IPS-18c (cell line): ENCODE data around the gene GUCA1C.

Experiments used
- H3K4me3 ChIP-seq: 2 replicates; pipeline ENCODE4 v1.7.0; 2013; ENCODE audit warnings: low read depth, mild to moderate bottlenecking, low read length, moderate library complexity; ENCODE audit not compliant: insufficient read depth
- H3K9me3 ChIP-seq: one replicate; pipeline ENCODE4 v1.6.1; 2013; ENCODE audit warnings: mild to moderate bottlenecking, low read length, moderate library complexity; ENCODE audit not compliant: control insufficient read depth, insufficient read depth

GUCA1C gene

DNA sequence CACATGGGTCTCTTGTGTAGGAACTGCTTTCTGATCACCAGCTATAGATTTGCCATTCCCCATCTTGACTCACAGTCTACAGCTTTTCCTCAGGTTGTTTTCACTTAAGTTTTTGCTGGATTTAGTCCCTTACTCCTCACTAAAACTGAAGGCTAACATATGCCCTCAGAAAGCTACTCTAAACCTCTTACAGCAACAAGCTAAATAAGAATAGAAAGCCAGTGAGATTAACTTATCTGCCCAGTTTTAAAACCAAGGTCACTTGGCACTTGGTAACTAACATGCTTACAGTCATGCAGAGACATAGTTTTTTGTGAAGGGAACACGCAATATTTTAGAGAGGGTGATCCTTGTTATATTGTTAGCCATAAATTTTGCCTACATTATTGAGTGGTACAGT, at the start of gene GUCA1C:
TSS of gene GUCA1C (minus strand) at position 180 of the 400 bp plus-strand sequence. CDS start at position 63, 117 bp downstream.
- H3K4me3 ChIP-seq: no peak within 1 kb of the TSS
- no peaks in the 10 kb centered on the region for H3K9me3 ChIP-seq

GRCh38 chr3:108998436-108998835, 44.8 kb upstream of the GUCA1C start:
- H3K9me3 ChIP-seq: no peaks in the 10 kb centered on the region
- no peak overlapping the region for H3K4me3 ChIP-seq

GRCh38 chr3:108985844-108986243, 32.2 kb upstream of the GUCA1C start:
- no peaks in the 10 kb centered on the region for H3K9me3 ChIP-seq
- no peak overlapping the region for H3K4me3 ChIP-seq

- no peak overlapping the region for H3K4me3 ChIP-seq
- no peaks in the 10 kb centered on the region for H3K9me3 ChIP-seq
Observed at GRCh38 chr3:108983051-108983450, 29.4 kb upstream of the GUCA1C start.

- H3K4me3 ChIP-seq: no peak overlapping the region
- no peaks in the 10 kb centered on the region for H3K9me3 ChIP-seq
Observed at GRCh38 chr3:108976058-108976457, 22.4 kb upstream of the GUCA1C start.

- no peak overlapping the region for H3K4me3 ChIP-seq
- no peaks in the 10 kb centered on the region for H3K9me3 ChIP-seq
Observed at GRCh38 chr3:108973019-108973418, 19.3 kb upstream of the GUCA1C start.

DNA sequence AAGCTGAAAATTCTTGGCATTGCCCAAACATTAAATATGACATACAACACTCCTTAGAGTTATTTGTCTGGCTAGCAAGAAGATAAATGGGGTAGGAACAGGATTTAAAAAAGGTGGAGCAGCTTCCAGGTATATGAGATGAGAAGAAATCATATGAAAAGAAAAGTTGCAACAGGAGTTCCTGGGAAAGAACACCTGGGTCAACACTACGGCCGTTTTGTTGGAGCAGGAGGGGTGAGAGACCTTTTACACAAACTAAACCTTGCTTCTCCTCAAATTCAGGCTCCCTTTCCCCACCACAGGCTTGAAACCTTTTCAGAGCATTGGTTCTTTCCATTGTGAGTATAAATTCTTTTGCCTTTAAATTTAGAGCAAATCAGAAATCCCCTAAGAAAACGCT, 18.8 kb upstream of the GUCA1C start:
- H3K9me3 ChIP-seq: no peaks in the 10 kb centered on the region
- no peak overlapping the region for H3K4me3 ChIP-seq

DNA sequence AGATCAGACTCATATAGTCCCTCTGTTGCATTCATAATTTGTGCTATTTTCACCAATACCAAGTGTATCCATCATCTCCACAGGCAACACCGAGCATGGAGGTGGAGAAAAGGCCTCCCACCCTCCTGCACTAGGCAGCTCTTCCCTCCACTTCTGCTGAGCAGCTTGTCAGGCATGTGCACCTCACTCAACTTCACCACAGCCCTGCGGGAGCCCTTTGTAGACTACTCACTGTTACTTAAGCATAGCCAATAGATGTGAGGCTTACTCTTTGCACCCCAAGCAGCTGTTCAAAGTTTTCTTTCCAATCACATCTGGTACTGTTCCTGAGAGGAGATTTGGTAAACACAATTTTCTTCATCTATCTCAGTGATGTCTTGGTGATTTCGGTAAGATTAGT, 16.9 kb upstream of the GUCA1C start:
- Histone ChIP-seq H3K4me3 (no peak overlapping the region), H3K9me3 (no peaks in the 10 kb centered on the region)

- no peaks in the 10 kb centered on the region for H3K9me3 ChIP-seq
Observed at GRCh38 chr3:108966773-108967172, 13.1 kb upstream of the GUCA1C start.

DNA sequence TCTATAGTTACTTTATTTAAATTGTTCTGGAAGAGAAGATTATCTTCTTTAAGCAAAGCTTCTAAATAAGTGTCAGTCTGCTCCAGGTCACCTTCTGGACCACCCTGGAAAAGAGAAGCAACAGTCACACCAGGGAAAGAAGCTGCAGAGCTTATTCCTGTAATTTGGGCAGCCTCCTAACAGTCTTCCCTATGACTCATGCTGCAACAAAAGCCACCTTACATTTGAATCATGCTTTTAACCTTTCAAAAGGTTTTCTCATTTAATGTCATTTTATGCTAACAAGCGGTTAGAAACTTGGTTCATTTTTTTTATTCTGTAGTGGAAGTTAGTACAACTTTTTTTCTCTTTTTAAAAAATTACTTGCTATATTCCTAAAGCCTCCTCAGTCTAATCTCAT, 5.3 kb upstream of the GUCA1C start:
- Histone ChIP-seq H3K4me3 (no peak overlapping the region), H3K9me3 (no peaks in the 10 kb centered on the region)

More at GRCh38 chr3:108966773-108967172, 13.1 kb upstream of the GUCA1C start:
- H3K4me3 ChIP-seq: no peak overlapping the region

DNA sequence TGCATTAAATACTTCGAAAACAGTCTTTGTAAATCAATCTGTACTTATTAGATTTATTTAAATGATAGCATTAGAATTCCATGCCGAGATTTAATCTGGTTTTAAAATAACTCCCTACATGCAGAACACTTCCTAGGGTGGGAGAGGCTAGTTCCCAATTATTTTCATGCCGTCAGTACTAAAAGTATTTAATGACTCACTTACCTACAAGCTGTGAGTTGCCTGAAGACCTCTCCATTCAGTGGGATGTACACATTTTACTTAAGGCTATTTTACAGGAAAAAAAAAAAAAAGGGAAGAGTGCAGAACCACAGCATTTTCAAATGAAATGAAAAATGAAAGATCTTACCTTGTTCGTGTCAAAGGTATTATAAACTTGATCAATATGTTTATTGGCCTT, 469 bp downstream of the GUCA1C start:
- Histone ChIP-seq H3K9me3 (no peaks in the 10 kb centered on the region), H3K4me3 (no peak overlapping the region)

DNA sequence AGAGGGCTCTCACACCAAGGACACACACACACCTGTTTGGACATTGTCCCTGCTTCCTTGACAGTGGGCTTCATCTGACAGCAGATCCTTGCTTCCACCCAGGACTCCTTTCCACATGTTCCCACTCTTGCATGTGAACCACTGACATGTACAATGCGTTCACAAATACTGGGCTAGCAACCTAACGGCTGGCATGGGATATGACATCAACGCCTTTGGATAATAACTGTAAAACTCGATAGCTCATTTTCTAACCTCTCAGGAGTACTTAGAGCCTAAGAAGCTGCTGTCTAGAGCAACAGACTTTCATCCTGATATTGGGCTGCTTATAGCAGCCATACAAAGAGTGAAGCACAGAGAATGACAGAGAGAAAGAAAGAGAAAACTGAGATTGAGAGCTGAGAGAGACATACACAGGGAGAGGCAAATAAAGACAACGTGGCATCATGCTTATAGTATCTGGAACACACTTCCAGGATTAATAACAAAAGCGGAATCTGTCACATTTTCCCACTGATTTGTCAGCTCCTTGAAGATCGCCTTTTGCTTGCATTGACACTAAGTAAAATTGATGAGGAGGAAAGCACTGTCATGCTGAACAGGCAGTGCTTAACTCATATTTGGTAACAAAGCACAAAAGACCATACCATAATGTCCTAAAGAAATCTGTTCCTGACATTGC, 1.7 kb downstream of the GUCA1C start:
- Histone ChIP-seq H3K9me3 (no peaks in the 10 kb centered on the region), H3K4me3 (no peak overlapping the region)

- H3K9me3 ChIP-seq: no peaks in the 10 kb centered on the region
- no peak overlapping the region for H3K4me3 ChIP-seq
Observed at GRCh38 chr3:108947855-108948254, 5.8 kb downstream of the GUCA1C start.

GRCh38 chr3:108946292-108947285, 7.1 kb downstream of the GUCA1C start:
- no peaks in the 10 kb centered on the region for H3K9me3 ChIP-seq
- H3K4me3 ChIP-seq: no peak overlapping the region

DNA sequence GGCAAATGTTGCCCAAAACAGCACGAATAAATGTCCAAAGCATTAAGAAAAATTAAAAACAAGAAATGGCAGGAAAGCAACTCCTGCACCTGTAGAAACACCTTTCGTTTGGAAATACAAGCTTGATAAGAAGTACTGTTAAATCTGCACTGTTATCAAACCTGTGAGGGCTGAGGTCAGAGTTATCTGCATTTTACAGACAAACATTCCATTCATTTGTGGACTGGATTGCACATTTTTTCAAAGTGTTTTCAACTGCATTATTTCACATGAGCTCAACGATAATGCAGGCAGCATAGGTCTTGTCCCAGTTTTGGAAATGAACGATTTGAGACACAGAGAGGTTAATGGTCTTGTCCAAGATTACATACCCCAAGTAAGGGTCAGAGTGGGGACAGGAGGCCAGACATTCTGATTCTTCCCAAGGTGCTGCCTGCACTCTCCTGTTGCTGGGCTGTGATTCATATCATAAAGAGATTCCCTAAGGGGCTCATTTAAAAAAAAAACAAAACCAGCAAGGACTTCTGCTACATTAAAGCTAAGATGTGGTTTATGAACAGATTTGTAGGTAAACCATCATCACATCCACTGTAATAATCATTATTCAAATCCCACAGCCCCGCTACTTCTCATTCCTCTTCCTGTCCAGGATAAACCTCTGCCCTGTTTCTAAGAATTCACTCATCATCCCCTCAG, 13.0 kb downstream of the GUCA1C start:
- Histone ChIP-seq H3K9me3 (no peaks in the 10 kb centered on the region), H3K4me3 (no peak overlapping the region)

- Histone ChIP-seq H3K9me3 (no peaks in the 10 kb centered on the region), H3K4me3 (no peak overlapping the region)
Observed at GRCh38 chr3:108940166-108940565, 13.5 kb downstream of the GUCA1C start.

- H3K4me3 ChIP-seq: no peak overlapping the region
- H3K9me3 ChIP-seq: no peaks in the 10 kb centered on the region
Observed at GRCh38 chr3:108936924-108937689, 16.6 kb downstream of the GUCA1C start.
